ENCODE measurements around the gene FAM110D. TPM values are rescaled to one million over a fixed set of nuclear protein-coding genes. Genes with fewer than 3 reads are reported as not detected.

Gene FAM110D
- total RNA-seq, 1 experiment from 2014 or later, result 0.46 TPM

DNA sequence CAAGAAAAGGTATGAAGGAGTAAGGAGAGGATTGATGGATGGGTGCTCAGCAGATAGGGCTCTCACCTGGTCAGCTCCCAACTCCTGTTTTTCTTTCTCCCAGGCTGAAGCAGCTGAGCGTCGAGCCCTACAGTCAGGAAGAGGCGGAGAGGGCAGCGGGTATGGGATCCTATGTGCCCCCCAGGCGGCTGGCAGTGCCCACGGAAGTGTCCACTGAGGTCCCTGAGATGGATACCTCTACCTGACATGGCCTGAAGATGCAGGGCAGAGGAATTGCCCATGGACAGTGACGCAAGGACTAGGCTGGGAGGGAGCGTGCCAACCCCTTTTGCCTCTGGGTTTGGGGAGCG lies 11.6 kb downstream of the FAM110D start:
- Histone ChIP-seq H3K79me1 (ENCODE audit: insufficient read depth, low read depth, low read length, poor library complexity, severe bottlenecking) (peaks cover 4% of the 10 kb centered on the region), H3K9me3 (ENCODE audit: control insufficient read depth, low read depth, low read length) (no peaks in the 10 kb centered on the region), H2BK120ac (ENCODE audit: low read depth, low read length, poor library complexity, severe bottlenecking) (no peak overlapping the region), H3K79me2 (ENCODE audit: insufficient read depth, low read length) (peaks cover 4% of the 10 kb centered on the region; the same call in 1 of the 2 replicates), H2BK15ac (ENCODE audit: low read depth, low read length) (no peak overlapping the region), H2AFZ (ENCODE audit: low read length) (no peak overlapping the region), H4K5ac (ENCODE audit: insufficient read length, low read depth, low read length) (no peak overlapping the region), H2BK12ac (ENCODE audit: insufficient read length, low read depth, low read length) (no peak overlapping the region), H4K91ac (ENCODE audit: insufficient read length, low read depth, low read length) (no peak overlapping the region), H3K27ac (ENCODE audit: insufficient read length, low read depth, low read length) (no peak overlapping the region), H4K20me1 (ENCODE audit: control insufficient read depth, insufficient read depth, insufficient read length) (no peaks in the 10 kb centered on the region), H3K9ac (ENCODE audit: extremely low read depth, insufficient read length, low read length) (peak overlapping the region; percentile 74), H3K23me2 (ENCODE audit: insufficient read length, low read depth, low read length, poor library complexity, severe bottlenecking) (peaks cover 7% of the 10 kb centered on the region), H3K4me2 (ENCODE audit: insufficient read depth, insufficient read length, low read length) (peak overlapping the region; percentile 78), H3K4ac (ENCODE audit: low read depth, low read length) (no peak overlapping the region), H3T11ph (ENCODE audit: low read length) (no peak overlapping the region), H2BK5ac (ENCODE audit: insufficient read length, low read length) (no peak overlapping the region), H3K27me3 (ENCODE audit: insufficient read depth, low read length) (no peaks in the 10 kb centered on the region; the same call in 1 of the 2 replicates), H2AK5ac (ENCODE audit: insufficient read length, low read length) (no peak overlapping the region), H2BK20ac (ENCODE audit: low read depth, low read length, poor library complexity, severe bottlenecking) (no peak overlapping the region), H3K14ac (ENCODE audit: insufficient read depth, low read length) (no peak overlapping the region), H4K8ac (replicated peaks; ENCODE audit: insufficient read length, low read depth, low read length) (no peak overlapping the region), H3K18ac (ENCODE audit: insufficient read length, low read depth, low read length) (no peak overlapping the region), H3K23ac (ENCODE audit: insufficient read length, low read depth, low read length) (no peak overlapping the region), H3K4me1 (ENCODE audit: insufficient read depth, low read length) (peaks cover 1% of the 10 kb centered on the region; the same call in 1 of the 2 replicates), H3K56ac (ENCODE audit: insufficient read length, low read depth, low read length) (no peak overlapping the region)
- no peak for DNase-seq
- TF ChIP-seq, protein P1, sequence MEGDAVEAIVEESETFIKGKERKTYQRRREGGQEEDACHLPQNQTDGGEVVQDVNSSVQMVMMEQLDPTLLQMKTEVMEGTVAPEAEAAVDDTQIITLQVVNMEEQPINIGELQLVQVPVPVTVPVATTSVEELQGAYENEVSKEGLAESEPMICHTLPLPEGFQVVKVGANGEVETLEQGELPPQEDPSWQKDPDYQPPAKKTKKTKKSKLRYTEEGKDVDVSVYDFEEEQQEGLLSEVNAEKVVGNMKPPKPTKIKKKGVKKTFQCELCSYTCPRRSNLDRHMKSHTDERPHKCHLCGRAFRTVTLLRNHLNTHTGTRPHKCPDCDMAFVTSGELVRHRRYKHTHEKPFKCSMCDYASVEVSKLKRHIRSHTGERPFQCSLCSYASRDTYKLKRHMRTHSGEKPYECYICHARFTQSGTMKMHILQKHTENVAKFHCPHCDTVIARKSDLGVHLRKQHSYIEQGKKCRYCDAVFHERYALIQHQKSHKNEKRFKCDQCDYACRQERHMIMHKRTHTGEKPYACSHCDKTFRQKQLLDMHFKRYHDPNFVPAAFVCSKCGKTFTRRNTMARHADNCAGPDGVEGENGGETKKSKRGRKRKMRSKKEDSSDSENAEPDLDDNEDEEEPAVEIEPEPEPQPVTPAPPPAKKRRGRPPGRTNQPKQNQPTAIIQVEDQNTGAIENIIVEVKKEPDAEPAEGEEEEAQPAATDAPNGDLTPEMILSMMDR (conservative IDR thresholded peaks at IDR 0.05), result no peak
- Mint-ChIP-seq H3K36me3 (ENCODE audit: insufficient read depth in 1 of 3, low read depth in 3 of 3) (peaks cover 0 to 8% (median 7%) of the 10 kb centered on the region in 3 experiments; a peak in 3 of 7 replicates), H3K4me3 (peak overlapping the region; percentile 83 to 88), H3K27me3 (ENCODE audit: low read depth) (peaks cover 28% of the 10 kb centered on the region), H3K27ac (peak overlapping the region in 1 of 3 experiments; percentile 93; a peak in 2 of 7 replicates), H3K4me1 (peaks cover 22 to 49% of the 10 kb centered on the region in 2 experiments), H3K9me3 (no peaks in the 10 kb centered on the region)
- no CpG with 5 or more reads among the region's 9 CpGs for WGBS (ENCODE audit: extremely low coverage, insufficient read length, low lambda C conversion rate)

Data from H9 (cell line).